GM12878 (cell line): ENCODE results near the gene PDCL3. TPM values are rescaled to one million over a fixed set of nuclear protein-coding genes. Genes with fewer than 3 reads are reported as not detected.

ENCODE experiments used
- BRCA1 ChIP-seq: IDR thresholded peaks from 2 replicates; pipeline ENCODE4 v1.6.1; 2011; ENCODE audit warnings: low read depth, low read length, improper control_type of control experiment
- CHD2 ChIP-seq: IDR thresholded peaks from 2 replicates; pipeline ENCODE4 v1.6.1; 2011; ENCODE audit warnings: low read depth, low read length, improper control_type of control experiment, borderline replicate concordance
- E2F8 ChIP-seq: fragments of 450-650 bp; IDR thresholded peaks from 2 replicates; pipeline ENCODE4 v1.6.1; 2018; ENCODE audit warnings: mild to moderate bottlenecking, low read depth, moderate library complexity; ENCODE audit not compliant: partially characterized antibody
- HDAC6 ChIP-seq: fragments of 200-600 bp; sonication (generic); IDR thresholded peaks from one replicate; pipeline ENCODE4 v1.8.0; 2017; ENCODE audit warnings: antibody characterized with exemption; ENCODE audit not compliant: unreplicated experiment
- MEF2B ChIP-seq: fragments of 450-650 bp; IDR thresholded peaks from 2 replicates; pipeline ENCODE4 v1.6.1; 2018; ENCODE audit warnings: mild to moderate bottlenecking, moderate library complexity; ENCODE audit not compliant: partially characterized antibody, poor library complexity, severe bottlenecking
- MTA3 ChIP-seq: IDR thresholded peaks from 2 replicates; pipeline ENCODE4 v1.6.1; 2012; ENCODE audit warnings: low read length, inconsistent platforms, borderline replicate concordance
- MYC ChIP-seq: IDR thresholded peaks from 2 replicates; pipeline ENCODE4 v1.6.1; 2011; ENCODE audit warnings: mild to moderate bottlenecking, low read length, moderate library complexity, inconsistent platforms; ENCODE audit not compliant: insufficient read depth, insufficient replicate concordance, insufficient read length, severe bottlenecking
- NRF1 ChIP-seq: conservative IDR thresholded peaks from 2 replicates; pipeline ENCODE4 v1.6.1; 2011; ENCODE audit warnings: mild to moderate bottlenecking, low read depth, low read length, improper control_type of control experiment
- RAD51 ChIP-seq: fragments of 450-650 bp; IDR thresholded peaks from 2 replicates; pipeline ENCODE4 v1.6.1; 2016; ENCODE audit warnings: moderate library complexity, mild to moderate bottlenecking, inconsistent platforms
- RFX5 ChIP-seq: IDR thresholded peaks from 2 replicates; pipeline ENCODE4 v1.6.1; 2011; ENCODE audit warnings: low read depth, low read length, improper control_type of control experiment
- polyA plus RNA-seq, 11 experiments: library from polyadenylated mRNA; depleted of rRNA in 4 of 11; unstranded in 6 of 11; stranded (reverse) in 5 of 11; fragments of >200 nt; fragmentation: Nextera tagmentation in 4 of 11; fragmentation: Illumina TruSeq in 1 of 11; extraction: Ambion mirVana in 4 of 11; extraction: Trizol in 1 of 11; gene quantifications; 1 replicate in 1 of 11; 2 replicates in 10 of 11; pipeline versions ENCODE4 v1.2.1 to v1.2.3, GENCODE V29; 2011 to 2016; ENCODE audit warnings: inconsistent platforms in 2 of 11, missing spikeins in 2 of 11, low read depth in 1 of 11
- total RNA-seq, 4 experiments: library from RNA; depleted of rRNA in 3 of 4; stranded (reverse); fragments of >200 nt in 3 of 4; fragmentation: Illumina TruSeq in 1 of 4; extraction: Trizol in 1 of 4; gene quantifications; 2 replicates each; pipeline versions ENCODE4 v1.2.1 to v1.2.3, GENCODE V29; 2013 to 2021
- TF ChIP-seq, protein P1 (sequence below): fragments of 450-650 bp; formaldehyde crosslinking; IDR thresholded peaks from 2 replicates; pipeline ENCODE4 v1.5.0; 2022; ENCODE audit warnings: mild to moderate bottlenecking, missing genetic modification characterization
- TF ChIP-seq, protein P2 (sequence below): fragments of 450-650 bp; IDR thresholded peaks from 2 replicates; pipeline ENCODE4 v1.6.1; 2017; ENCODE audit warnings: antibody characterized with exemption, mild to moderate bottlenecking, moderate library complexity

Gene PDCL3
- total and polyA plus RNA-seq, 10 of the 15 experiments (the other 5 are each of a cell fraction or from before 2014, with no cell fraction given), result 22.9 to 111 (median 51.1) TPM

DNA sequence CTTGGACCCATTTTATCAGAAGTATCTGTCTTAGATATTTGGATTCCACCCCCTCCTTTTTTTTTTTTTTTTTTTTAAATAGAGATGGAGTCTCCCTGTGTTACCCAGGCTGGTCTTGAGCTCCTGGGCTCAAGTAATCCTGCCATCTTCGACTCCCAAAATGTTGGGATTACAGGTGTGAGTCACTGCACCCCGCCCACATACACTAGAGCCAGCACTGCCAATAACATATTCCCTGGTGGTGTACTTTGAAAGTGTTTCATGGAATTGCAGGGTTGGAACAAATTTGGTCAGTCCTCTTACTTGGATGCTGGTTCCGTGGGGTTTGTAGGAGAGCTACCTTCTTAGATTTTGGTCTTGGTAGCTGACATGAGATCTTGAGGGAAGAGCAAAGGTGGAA lies 15.0 kb downstream of the PDCL3 start (continued):
- TF ChIP-seq, protein P1, sequence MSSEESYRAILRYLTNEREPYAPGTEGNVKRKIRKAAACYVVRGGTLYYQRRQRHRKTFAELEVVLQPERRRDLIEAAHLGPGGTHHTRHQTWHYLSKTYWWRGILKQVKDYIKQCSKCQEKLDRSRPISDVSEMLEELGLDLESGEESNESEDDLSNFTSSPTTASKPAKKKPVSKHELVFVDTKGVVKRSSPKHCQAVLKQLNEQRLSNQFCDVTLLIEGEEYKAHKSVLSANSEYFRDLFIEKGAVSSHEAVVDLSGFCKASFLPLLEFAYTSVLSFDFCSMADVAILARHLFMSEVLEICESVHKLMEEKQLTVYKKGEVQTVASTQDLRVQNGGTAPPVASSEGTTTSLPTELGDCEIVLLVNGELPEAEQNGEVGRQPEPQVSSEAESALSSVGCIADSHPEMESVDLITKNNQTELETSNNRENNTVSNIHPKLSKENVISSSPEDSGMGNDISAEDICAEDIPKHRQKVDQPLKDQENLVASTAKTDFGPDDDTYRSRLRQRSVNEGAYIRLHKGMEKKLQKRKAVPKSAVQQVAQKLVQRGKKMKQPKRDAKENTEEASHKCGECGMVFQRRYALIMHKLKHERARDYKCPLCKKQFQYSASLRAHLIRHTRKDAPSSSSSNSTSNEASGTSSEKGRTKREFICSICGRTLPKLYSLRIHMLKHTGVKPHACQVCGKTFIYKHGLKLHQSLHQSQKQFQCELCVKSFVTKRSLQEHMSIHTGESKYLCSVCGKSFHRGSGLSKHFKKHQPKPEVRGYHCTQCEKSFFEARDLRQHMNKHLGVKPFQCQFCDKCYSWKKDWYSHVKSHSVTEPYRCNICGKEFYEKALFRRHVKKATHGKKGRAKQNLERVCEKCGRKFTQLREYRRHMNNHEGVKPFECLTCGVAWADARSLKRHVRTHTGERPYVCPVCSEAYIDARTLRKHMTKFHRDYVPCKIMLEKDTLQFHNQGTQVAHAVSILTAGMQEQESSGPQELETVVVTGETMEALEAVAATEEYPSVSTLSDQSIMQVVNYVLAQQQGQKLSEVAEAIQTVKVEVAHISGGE (CRISPR knock-in tag), result no peak
- TF ChIP-seq RFX5, result no peak
- TF ChIP-seq BRCA1, result no peak
- no peak for TF ChIP-seq CHD2
- TF ChIP-seq MTA3, result no peak
- TF ChIP-seq, protein P2, sequence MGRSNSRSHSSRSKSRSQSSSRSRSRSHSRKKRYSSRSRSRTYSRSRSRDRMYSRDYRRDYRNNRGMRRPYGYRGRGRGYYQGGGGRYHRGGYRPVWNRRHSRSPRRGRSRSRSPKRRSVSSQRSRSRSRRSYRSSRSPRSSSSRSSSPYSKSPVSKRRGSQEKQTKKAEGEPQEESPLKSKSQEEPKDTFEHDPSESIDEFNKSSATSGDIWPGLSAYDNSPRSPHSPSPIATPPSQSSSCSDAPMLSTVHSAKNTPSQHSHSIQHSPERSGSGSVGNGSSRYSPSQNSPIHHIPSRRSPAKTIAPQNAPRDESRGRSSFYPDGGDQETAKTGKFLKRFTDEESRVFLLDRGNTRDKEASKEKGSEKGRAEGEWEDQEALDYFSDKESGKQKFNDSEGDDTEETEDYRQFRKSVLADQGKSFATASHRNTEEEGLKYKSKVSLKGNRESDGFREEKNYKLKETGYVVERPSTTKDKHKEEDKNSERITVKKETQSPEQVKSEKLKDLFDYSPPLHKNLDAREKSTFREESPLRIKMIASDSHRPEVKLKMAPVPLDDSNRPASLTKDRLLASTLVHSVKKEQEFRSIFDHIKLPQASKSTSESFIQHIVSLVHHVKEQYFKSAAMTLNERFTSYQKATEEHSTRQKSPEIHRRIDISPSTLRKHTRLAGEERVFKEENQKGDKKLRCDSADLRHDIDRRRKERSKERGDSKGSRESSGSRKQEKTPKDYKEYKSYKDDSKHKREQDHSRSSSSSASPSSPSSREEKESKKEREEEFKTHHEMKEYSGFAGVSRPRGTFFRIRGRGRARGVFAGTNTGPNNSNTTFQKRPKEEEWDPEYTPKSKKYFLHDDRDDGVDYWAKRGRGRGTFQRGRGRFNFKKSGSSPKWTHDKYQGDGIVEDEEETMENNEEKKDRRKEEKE, result no peak
- TF ChIP-seq E2F8, result no peak
- TF ChIP-seq MYC, result no peak
- TF ChIP-seq HDAC6, result no peak
- no peak for TF ChIP-seq NRF1
- TF ChIP-seq MEF2B, result no peak
- TF ChIP-seq RAD51, result no peak
- TF ChIP-seq, all 136 proteins: peak for 0
